NCI-H1092 treated with DMSO at 0.1 percent for 48 hours (cell line): Measurements from ENCODE around the gene TRMT61A.
"Not testable (repeated sequence)": the region's sequence is repeated elsewhere in the genome, so short reads cannot be mapped to it uniquely, and the experiment has no call there.

Source experiments
- DNase-seq: peaks from one replicate; lab custom pipeline; 2025; lab: John Stamatoyannopoulos, UW

TRMT61A gene

DNA sequence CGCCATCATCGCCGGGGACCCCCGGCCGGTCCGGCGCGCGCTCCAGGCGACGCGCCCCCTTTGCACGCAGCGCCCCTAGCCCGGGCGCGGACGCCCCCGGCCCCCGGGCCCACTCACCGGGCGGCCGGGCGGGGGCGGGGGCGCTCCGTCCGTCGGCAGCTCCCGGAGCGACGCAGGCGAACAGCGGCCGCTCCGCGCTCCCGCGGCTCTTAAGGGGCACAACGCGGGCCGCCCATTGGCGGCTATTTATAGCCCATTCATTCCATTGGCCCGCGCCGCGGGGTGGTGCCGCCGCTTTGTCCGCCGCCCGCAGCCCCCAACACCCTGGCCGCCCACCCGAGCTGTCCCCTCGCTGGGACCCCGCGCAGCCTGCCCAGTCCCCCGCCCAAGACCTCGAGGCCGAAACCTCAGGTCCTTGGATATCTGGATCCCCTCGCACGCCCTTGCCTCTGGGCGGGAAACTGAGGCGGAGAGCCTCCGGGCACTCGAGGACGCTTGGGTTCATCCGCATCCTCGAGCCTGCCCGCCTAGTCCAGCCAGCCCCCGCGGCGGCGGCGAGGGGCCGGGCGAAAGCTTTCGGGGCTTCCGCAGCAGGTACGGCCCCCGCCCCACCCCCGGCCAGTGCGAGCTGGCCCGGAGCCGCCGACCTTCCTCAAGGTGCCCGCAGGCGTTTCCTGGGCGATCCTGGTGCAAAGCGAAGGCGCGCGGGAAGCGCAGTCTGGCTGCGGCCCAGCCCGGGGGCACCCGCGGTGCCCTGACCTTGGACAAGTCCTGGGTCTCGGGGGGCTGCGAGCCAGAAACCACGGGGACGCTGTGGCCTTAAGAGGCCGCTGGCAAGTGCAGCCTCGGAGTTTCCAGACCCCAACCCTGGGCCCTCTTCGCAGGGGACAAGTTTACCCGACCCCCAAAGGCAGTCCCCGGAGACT lies 6.1 kb upstream of the TRMT61A start, which contains the start of gene CKB:
Gene CKB, minus strand, starts transcription at position 182 of the 926 bp plus-strand sequence. CDS start 337 bp downstream, outside the sequence.
- DNase-seq: peak; percentile 71

DNA sequence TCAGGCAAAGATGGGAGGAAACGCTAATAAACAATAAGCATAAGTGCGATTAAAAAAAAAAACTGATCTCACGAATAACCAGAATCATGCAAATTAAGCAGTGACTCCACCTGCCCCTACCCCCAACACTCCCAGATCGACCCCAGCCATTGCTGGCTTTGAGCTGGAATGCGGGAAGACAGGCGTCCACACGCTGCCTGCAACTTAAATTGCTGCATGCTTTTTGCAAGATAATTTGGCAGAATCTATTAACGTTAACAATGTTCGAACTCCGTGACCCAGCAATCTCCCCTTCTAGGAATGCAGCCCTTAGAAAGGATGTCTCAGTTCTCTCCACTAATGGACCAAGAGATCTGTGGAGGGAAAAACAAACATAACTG lies 5.4 kb upstream of the TRMT61A start:
- no peak for DNase-seq

DNA sequence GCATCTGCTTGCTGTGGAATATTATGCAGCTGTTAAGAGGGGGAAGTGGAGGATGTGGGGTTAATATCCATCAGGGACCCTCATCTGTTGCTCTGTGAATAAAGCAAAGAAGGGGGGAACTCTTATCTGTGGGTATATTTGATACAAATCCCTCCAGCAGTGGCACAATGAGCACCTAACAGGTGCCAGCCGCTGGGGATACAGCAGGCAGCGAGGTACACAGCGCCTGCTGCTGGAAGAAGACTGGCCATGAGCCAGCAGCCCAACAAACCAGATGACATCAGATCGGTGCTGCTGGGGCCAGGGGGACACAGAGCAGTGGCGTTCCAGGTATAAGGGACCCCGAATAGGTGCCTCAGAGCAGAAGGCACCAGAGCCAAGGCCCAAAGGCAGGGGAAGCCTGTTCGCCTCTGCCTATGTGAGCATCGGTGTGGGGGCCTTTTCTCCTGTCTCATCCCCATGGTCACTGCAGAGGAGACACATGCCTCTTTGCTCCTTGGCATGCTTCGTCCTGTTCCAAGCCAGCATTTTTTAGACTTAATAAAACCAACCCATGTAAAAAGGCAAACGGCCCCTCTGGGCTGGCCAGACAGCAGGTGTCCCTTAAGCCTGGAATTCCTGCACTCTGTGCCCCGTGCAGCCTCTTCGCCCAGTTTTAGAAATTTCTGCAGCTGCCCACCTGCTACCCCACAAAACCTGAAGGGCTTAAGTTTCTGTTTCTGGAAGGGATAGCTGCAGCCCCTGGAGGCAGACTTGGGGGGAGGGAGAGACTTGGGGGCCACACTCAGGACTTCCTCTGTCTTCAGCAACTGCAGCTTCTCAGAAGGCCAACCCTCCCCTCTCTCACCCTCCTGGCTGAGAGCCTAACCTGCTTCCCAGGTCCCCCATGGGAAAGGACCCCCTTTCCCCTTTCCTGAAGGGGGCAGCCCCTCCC lies 4.7 kb upstream of the TRMT61A start:
- DNase-seq: no peak

DNA sequence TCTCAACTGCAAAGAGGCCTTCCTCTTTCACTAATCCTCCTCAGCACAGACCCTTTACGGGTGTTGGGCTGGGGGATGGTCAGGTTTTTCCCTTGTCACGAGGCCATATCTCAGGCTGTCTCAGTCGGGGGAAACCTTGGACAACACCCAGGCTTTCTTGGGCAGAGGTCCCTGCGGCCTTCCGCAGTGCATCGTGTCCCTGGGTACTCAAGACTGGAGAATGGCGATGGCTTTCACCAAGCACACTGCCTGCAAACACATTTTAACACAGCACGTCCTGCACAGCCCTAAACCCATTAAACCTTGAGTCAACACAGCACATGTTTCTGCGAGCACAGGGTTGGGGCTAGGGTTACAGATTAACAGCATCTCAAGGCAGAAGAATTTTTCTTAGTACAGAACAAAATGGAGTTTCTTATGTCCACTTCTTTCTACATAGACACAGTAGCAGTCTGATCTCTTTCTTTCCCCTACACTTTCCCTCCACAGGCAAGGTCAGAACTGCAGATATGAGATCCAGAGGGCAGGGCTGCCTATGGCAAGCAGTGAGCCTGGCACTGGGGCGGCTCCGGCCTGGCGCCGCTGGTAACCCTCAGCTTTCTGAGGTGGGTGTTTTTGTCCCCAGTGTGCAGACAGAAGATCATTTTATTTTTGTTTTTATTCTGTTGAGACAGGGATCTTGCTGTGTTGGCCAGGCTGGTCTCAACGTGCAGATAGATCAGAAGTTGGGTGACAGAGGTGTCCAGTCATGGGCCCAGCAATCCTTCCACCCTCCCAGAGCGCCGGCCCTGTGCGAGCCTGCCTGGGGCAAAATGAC lies 3.4 kb upstream of the TRMT61A start:
- DNase-seq: not testable (repeated sequence)

DNA sequence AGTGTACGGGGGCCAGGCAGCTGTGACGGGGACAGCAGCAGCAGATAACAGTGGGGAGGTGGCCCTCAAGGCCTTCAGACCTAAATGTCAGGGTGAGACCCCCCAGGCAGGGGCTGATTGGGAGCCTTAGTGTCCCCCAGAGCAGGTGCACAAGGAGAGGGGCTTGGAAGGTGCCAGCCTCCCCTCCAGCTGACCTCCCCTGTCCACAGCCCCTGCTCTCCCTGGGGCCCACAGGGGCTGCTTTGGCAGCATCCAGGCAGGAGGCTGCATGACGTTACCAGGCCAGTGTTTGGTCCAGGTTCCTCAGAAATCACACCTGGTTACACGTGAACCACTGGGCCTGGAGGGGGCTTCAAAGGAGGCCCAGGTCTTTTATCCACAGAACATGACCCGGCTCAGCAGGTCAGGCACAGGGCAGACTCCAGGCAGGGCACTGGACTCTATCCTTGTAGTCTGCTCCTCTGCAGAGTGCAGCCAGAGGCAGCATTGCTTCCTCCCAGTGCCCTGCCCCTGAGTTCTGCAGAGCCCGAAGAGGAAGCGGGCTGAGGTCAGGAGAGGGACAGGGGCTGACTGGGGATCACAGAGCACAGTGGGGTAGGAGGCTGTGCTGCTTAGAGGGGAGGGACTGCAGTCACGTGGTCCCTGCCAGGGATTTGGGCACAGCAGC lies 2.6 kb upstream of the TRMT61A start:
- DNase-seq: no peak

DNA sequence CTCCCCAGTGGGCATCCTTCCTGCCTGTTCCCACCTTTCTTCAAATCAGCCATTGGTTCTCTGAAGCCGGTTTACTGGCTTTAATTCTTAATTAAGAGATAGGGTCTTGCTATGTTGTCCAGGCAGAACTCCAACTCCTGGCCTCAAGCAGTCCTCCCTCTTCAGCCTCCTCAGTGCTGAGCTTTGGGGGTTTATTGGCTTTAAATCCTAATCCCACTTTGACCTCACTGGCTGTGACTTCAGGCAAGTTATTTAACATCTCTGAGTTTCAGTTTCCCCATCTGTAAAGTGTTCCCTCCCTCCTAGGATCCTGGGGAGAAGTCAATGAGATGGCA lies 2.1 kb upstream of the TRMT61A start:
- DNase-seq: no peak

DNA sequence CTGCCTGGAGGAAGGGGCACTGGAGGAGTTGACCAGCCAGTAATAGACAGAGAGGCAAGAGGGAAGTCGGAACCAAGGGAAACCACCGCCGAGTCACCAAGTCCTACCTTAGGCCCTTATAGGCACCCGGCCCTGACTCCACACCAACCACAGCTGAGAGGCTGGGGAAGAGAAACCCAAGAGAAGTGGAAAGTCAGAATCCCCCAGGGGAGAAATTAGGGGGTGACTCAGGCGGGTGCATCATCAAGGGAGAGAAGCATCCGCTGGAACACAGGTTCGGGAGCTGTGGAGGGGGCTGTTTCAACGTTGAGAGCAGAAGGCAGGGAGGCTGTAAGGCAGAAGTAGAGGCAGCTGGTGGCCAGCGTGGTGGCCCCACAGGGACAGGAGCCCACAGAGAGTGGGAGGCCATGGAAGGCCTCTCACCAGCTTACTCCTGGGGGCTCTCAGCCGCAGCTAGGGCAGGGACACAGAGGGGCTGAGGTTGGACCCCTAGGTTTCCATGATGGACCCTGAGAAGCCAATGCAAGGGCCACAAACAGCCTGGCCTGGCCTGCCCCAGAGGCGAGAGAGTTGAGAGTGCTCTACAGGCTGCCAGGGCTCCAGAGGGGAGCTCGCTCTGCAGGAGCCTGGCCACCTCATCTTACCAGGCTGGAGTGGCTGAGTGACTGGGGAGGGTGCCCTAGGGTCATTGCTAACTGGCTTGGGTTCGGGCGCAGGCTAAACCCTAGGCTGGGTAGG lies 1.4 kb upstream of the TRMT61A start:
- DNase-seq: no peak

DNA sequence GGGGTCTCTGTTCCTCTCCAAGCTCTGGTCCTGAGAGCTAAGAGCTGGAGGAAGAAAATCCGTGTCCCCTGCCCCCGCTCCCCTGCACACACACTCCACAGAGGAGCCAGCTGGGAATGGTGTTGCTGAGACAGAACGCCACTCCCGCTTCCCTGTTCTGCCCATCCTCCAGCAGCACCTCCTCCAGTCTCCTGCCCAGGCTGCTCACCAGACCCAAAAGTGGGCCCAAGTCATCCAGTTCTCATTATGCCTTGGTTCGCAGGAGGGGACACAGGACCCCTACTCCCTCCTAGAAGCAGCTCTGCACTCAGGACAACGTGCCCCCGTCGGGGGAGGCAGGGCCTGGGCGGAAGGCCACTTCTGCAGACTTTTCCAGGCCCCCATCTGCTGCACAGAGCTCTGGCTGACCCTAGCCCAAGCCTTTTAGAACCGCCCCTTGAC lies 830 bp upstream of the TRMT61A start:
- peak; percentile 18 for DNase-seq

DNA sequence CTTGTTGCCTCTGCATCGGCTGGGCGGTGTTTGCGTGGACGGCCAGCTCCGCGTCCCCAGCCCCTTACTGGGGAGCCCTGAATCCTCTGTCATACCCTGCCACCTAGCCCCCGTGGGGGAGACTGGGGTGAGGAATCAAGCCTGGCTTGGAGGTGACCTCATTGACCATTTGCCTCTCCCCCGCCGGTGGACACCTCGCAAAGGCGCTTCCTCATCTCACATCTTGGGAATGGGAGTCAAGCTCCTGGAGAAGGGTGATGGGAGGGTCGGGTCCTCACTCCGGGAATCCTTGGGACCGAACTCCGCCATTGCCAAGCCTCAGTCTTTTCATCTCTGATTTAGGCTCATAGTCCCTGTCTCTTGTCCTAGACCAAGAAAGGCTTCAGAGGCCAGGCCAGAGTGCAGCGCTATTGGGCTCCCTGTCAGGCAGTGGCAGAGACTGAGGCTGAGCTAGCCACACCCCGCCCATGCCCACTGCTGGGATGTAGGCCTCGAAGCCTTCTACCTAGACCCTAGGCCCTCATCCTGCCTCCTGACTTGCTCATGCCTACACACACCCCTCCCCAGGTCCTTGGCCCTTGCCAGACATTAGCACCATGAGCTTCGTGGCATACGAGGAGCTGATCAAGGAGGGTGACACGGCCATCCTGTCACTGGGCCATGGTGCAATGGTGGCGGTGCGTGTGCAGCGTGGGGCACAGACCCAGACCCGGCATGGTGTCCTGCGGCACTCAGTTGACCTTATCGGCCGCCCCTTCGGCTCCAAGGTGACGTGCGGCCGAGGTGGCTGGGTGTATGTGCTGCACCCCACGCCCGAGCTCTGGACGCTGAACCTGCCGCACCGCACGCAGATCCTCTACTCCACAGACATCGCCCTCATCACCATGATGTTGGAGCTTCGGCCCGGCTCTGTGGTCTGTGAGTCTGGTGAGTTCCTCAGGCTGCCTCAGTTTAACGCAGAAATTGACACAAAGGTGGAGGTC lies 678 bp downstream of the TRMT61A start:
- DNase-seq: no peak

DNA sequence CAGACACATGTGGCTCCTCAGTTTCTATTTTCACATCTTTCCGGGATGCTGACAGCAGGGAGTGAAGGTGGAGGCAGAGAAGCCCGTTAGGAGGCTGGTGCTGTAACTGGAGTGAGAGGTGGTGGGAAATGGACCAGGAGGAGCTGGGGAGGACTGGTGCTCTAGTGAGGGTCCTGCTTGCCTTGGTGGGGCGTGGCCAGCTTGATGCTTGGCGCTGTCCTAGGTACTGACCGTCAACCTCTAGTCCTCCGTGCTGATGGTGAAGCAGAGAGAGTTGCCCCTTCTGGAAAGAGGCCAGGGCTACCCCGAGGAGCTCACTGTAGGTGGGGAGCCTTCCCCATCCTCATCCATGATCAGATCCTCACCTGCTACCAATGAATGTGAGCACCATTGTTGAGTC lies 1.4 kb downstream of the TRMT61A start:
- DNase-seq: no peak

DNA sequence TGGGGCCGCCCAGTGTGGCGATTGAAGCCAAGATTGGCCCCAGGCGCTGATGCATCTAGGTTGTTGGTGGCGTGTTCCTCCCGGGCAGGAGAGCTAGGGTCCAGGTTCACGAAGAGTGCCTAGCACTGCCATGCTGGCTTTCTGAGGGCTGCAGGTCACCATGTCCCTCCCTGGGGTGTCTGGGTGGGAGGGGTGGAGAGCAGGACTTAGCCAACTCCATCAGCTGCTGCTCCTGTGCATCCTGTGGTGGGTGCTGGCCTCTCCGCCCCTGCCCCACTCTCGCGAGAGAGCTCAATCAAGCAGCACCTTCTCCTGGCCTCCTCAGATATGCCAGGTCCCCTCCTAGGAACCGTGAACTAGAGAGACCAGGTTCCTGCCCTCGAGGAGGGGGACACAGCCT lies 1.8 kb downstream of the TRMT61A start:
- no peak for DNase-seq

DNA sequence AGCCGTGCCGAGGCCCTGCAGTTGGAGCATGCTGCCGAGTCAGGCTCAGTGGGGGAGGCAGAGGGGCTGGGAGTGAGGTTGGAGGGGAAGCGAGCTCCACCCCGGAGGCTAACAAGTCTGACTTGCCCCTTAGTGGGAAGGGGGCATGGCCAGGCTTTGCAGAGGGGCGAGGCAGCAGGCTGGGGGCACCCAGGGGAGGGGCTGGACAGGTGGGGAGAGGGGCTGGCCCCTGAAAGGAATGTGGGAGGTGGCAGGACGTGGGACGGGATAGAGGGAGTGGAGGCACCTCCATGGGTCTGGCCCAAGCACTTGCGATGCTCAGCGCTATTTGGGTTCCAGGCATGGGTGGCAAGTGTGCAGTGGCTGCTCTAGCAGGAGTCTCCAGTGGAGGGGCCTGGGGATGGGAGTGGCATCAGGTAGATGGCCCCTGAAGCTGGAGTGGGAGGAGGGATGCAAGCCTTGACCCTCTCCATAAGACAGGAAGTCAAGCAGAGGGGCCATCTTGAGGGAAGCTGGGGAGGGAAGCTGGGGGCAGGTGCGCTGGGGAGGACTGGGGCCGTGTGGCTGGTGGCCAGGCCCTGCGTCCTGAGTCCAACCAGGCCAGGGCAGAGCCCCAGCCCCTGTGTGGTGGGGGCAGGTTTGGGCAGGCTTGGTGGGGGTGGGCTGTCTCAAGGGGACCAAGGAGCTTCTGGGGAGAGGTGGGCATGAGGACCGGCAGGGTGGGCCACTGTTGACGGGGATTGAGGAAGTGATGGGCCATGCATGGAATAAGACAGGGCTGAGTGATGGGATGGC lies 2.6 kb downstream of the TRMT61A start:
- DNase-seq: no peak

DNA sequence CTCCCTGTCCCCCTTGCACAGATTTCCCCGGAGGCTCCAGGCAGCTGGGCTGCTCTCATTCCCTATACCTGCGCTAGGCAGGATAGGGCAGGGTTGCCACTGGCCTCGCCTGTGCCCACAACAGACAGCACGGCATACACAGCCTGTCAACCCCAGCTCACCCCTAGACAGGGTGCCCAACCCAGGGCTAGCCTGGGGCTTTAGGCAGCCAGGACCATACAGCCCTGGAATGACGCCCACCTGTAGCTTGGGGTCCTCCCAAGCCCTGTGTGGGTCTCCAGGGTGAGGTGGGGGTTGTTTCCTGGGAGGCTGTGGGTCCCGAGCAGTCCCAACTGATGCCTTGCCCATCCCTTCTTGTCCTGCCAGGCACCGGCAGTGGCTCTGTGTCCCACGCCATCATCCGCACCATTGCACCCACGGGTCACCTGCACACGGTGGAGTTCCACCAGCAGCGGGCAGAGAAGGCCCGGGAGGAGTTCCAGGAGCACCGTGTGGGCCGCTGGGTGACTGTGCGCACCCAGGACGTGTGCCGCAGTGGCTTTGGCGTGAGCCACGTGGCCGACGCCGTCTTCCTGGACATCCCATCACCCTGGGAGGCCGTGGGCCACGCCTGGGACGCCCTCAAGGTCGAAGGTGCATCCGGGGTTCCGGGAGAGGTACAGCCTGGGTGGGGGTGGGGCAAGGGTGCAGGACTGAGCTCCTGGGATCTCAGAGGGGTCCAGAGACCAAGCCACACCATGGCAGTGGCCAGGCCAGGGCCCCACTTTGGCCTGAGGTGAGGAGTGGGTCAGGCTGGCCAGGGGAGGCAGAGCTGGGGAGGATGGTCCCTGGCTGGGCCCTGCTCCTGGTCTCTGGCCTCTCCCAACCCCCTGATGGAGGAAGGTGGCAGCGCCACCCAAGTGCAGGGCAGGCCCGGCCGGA lies 3.5 kb downstream of the TRMT61A start:
- no peak for DNase-seq

DNA sequence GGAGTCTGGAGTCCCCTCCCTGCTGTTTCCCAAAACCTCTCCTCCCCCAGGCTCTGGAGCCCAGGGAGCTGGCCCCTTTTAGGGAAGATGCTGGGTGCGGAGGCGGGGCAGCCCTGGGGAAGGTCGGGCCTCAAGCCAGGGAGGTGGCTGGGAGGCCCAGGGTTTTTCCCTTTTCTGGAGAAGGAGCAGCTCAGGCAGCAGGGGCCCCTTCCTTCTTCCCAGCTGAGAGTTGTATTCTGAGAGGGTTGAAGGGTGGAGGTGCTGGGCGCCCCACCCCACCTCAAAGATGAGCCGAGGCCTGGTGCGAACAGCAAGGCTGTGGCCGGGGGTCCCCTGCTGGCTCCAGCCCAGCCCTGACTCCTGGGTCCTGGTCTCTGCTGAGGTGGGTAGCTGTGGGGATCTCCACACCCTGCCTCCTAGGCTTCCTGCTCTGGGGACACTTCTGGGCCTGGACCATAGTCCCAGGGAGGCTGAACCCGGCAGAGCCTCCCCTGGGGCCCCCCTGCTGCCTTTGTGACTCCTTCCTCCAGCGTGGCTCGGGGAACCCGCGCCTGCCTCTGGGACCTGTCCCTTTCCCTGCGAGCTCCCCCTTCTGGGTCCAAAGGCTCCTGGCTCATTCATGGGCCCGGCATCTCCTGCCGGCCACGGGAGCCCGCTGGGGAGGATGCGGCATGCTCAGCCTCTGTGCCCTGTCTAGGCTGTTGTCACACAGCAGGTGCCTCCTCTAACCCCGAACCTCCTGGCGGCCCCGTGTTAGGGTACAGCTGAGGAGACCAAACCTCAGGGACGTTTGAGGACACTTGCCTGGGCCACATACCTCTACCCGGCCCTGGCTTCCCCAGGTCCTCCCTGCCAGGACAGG lies 4.4 kb downstream of the TRMT61A start:
- DNase-seq: no peak

DNA sequence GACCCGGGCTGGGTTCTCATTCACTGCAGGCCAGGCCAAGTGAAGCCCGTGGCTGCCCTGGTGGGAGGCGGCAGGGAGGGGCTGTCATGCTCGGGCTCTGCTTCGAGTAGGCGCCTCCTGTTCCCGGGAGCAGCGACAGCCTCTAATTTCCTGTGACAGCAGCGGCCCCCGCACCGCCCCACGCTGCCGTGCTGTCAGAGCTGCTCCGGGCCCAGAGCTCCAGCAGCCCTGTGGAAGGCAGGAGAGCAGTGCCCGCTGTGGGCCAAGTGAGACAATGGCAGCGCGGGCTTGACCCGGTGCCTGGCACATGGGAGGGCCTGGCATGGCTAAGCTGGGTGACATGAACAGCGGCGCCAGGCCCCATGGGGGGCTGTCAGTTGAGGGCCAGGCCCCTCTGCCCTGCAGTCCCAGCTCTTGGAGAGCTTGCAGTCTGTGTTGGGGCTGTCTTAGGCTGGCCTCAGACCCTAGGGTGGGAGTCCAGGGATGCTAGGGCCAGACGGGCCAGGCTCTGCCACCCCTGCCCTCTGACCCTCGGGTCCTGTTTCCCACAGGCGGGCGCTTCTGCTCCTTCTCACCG lies 5.1 kb downstream of the TRMT61A start:
- no peak for DNase-seq

DNA sequence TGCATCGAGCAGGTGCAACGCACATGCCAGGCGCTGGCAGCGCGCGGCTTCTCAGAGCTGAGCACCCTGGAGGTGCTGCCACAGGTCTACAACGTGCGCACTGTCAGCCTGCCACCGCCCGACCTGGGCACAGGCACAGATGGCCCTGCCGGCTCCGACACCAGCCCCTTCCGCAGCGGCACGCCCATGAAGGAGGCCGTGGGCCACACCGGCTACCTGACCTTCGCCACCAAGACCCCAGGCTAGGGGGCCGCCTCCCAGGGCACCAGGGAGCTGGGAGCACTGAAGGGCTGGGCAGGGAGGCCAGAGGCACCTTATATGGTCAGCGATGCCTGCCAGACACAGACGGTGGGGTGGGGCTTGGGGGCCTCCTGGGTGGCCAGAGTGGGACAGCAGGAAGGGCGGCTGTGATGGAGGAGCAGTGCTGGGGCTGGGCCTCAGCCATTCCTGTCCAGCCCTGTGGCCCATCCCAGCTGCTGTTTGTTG lies 5.6 kb downstream of the TRMT61A start:
- DNase-seq: no peak
